SU-DHL-6 (cell line): ENCODE data around the gene TNFRSF19.

ENCODE experiments used
- H2AFZ ChIP-seq: fragments of 200-600 bp; sonication (generic); 2 replicates; pipeline ENCODE4 v1.6.1; 2014; ENCODE audit warnings: low read depth, mild to moderate bottlenecking, moderate library complexity, mixed read lengths, antibody characterized with exemption, low read length; ENCODE audit not compliant: severe bottlenecking
- H3F3A ChIP-seq: fragments of 200-600 bp; shearing (Covaris generic); 2 replicates; pipeline ENCODE4 v1.6.0; 2016; ENCODE audit warnings: antibody characterized with exemption, mild to moderate bottlenecking; ENCODE audit not compliant: insufficient read depth
- H3K27ac ChIP-seq: fragments of 200-600 bp; sonication (generic); 2 replicates; pipeline ENCODE4 v1.5.1; 2016; ENCODE audit warnings: low read depth, mild to moderate bottlenecking, low read length, moderate library complexity, mixed read lengths
- H3K27me3 ChIP-seq: fragments of 200-600 bp; sonication (generic), shearing (Covaris generic); 2 replicates; pipeline ENCODE4 v1.6.0; 2014; ENCODE audit warnings: mild to moderate bottlenecking, low read length
- H3K36me3 ChIP-seq: fragments of 200-600 bp; sonication (generic); 2 replicates; pipeline ENCODE4 v1.6.1; 2014; ENCODE audit warnings: mild to moderate bottlenecking, low read length, mixed read lengths
- H3K4me2 ChIP-seq: fragments of 300-600, 200-600 bp; shearing (Covaris generic), sonication (generic); 2 replicates; pipeline ENCODE4 v1.6.0; 2014; ENCODE audit warnings: low read length, low read depth, mild to moderate bottlenecking; ENCODE audit not compliant: poor library complexity, severe bottlenecking
- H3K4me3 ChIP-seq: fragments of 200-600 bp; sonication (generic); 2 replicates; pipeline ENCODE4 v1.5.1; 2014; ENCODE audit warnings: antibody characterized with exemption, low read length, mild to moderate bottlenecking, mixed read lengths; ENCODE audit not compliant: insufficient read depth, poor library complexity, severe bottlenecking
- H3K79me2 ChIP-seq: fragments of 200-600 bp; sonication (generic); 2 replicates; pipeline ENCODE4 v1.6.1; 2014; ENCODE audit warnings: mild to moderate bottlenecking, low read length, moderate library complexity; ENCODE audit not compliant: insufficient read depth
- H3K9ac ChIP-seq: fragments of 200-600 bp; sonication (generic); 2 replicates; pipeline ENCODE4 v1.7.0; 2014; ENCODE audit warnings: mild to moderate bottlenecking, low read length
- H3K9me2 ChIP-seq: fragments of 200-600 bp; sonication (generic); replicated peaks from 2 replicates; pipeline ENCODE4 v1.6.1; 2014; ENCODE audit warnings: low read length; ENCODE audit not compliant: insufficient read depth
- H3K9me3 ChIP-seq: fragments of 200-600 bp; sonication (generic); 2 replicates; pipeline ENCODE4 v1.6.1; 2014; ENCODE audit warnings: low read length, mixed read lengths; ENCODE audit not compliant: insufficient read depth
- H4K20me1 ChIP-seq: fragments of 200-600 bp; sonication (generic); 2 replicates; pipeline ENCODE4 v1.6.1; 2014; ENCODE audit warnings: low read depth, mild to moderate bottlenecking, antibody characterized with exemption, low read length, moderate library complexity, mixed read lengths
- EZH2phosphoT487 ChIP-seq: fragments of 200-600 bp; sonication (generic), shearing (Covaris generic); conservative IDR thresholded peaks from 2 replicates; pipeline ENCODE4 v1.6.1; 2018; ENCODE audit warnings: mild to moderate bottlenecking, antibody characterized with exemption, low read length, moderate library complexity, mixed read lengths
- TF ChIP-seq, protein P1 (sequence below): fragments of 200-600 bp; sonication (generic); IDR thresholded peaks from one replicate; pipeline ENCODE4 v1.5.1; 2017; ENCODE audit warnings: antibody characterized with exemption, mild to moderate bottlenecking, low read length, moderate library complexity; ENCODE audit not compliant: insufficient read depth, poor library complexity, severe bottlenecking

The TNFRSF19 gene

DNA sequence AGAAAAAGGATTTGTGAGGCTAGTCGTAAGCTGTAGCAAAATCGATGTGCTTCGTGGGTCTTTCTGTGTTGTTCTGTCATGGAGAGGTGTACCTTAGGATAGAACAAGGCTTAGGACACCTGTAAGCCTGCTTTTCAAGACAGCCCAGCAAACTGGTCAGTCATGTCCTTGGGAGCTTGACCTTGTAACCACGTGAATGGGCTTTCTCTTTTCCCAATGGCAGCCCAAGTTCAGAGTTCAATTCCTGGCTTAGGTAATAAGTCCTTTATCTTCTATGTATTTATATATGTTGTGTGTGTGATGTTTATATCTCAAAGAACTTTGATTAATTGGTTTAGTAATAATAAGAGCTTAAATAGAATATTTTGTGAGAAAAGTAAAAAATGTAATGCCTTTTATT is 112.9 kb downstream of the TNFRSF19 start:
- TF ChIP-seq, protein P1, sequence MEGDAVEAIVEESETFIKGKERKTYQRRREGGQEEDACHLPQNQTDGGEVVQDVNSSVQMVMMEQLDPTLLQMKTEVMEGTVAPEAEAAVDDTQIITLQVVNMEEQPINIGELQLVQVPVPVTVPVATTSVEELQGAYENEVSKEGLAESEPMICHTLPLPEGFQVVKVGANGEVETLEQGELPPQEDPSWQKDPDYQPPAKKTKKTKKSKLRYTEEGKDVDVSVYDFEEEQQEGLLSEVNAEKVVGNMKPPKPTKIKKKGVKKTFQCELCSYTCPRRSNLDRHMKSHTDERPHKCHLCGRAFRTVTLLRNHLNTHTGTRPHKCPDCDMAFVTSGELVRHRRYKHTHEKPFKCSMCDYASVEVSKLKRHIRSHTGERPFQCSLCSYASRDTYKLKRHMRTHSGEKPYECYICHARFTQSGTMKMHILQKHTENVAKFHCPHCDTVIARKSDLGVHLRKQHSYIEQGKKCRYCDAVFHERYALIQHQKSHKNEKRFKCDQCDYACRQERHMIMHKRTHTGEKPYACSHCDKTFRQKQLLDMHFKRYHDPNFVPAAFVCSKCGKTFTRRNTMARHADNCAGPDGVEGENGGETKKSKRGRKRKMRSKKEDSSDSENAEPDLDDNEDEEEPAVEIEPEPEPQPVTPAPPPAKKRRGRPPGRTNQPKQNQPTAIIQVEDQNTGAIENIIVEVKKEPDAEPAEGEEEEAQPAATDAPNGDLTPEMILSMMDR: no peak
- TF ChIP-seq EZH2phosphoT487: no peak

GRCh38 chr13:23684647-23685046 is 114.4 kb downstream of the TNFRSF19 start:
- H2AFZ ChIP-seq: no peak overlapping the region
- peaks cover 24% of the 10 kb centered on the region; the same call in 1 of the 2 replicates for H3K9me3 ChIP-seq
- no peak overlapping the region for H3K4me3 ChIP-seq
- H3K27me3 ChIP-seq: no peaks in the 10 kb centered on the region
- H3F3A ChIP-seq: no peaks in the 10 kb centered on the region
- H4K20me1 ChIP-seq: no peaks in the 10 kb centered on the region
- no peak overlapping the region for H3K27ac ChIP-seq
- H3K4me2 ChIP-seq: no peak overlapping the region
- no peaks in the 10 kb centered on the region for H3K9me2 ChIP-seq
- H3K9ac ChIP-seq: no peak overlapping the region
- no peaks in the 10 kb centered on the region for H3K36me3 ChIP-seq
- H3K79me2 ChIP-seq: no peaks in the 10 kb centered on the region
- TF ChIP-seq, protein P1: no peak
- no peak for TF ChIP-seq EZH2phosphoT487

More for the DNA sequence above, 112.9 kb downstream of the TNFRSF19 start:
- no peaks in the 10 kb centered on the region for H3K27me3 ChIP-seq
- no peak overlapping the region for H2AFZ ChIP-seq
- H3K36me3 ChIP-seq: no peaks in the 10 kb centered on the region
- no peaks in the 10 kb centered on the region for H3K79me2 ChIP-seq
- no peak overlapping the region for H3K4me3 ChIP-seq
- H3K27ac ChIP-seq: no peak overlapping the region
- H3F3A ChIP-seq: no peaks in the 10 kb centered on the region
- H3K9me3 ChIP-seq: peaks cover 24% of the 10 kb centered on the region; the same call in 1 of the 2 replicates
- no peaks in the 10 kb centered on the region for H3K9me2 ChIP-seq
- H3K4me2 ChIP-seq: no peak overlapping the region
- no peaks in the 10 kb centered on the region for H4K20me1 ChIP-seq
- H3K9ac ChIP-seq: no peak overlapping the region

- H3K9ac ChIP-seq: no peak overlapping the region
- peaks cover 24% of the 10 kb centered on the region; the same call in 1 of the 2 replicates for H3K9me3 ChIP-seq
- H3K9me2 ChIP-seq: no peaks in the 10 kb centered on the region
- no peaks in the 10 kb centered on the region for H4K20me1 ChIP-seq
- no peaks in the 10 kb centered on the region for H3K36me3 ChIP-seq
- no peak overlapping the region for H3K27ac ChIP-seq
- no peaks in the 10 kb centered on the region for H3F3A ChIP-seq
- no peak overlapping the region for H3K4me3 ChIP-seq
- no peak overlapping the region for H3K4me2 ChIP-seq
- no peak overlapping the region for H2AFZ ChIP-seq
- TF ChIP-seq EZH2phosphoT487: no peak
- TF ChIP-seq, protein P1: no peak
- H3K79me2 ChIP-seq: no peaks in the 10 kb centered on the region
- no peaks in the 10 kb centered on the region for H3K27me3 ChIP-seq
Observed at GRCh38 chr13:23685416-23685815, 115.2 kb downstream of the TNFRSF19 start.
